GM20000 (cell line): ENCODE data around the gene GADD45G.
A peak's percentile ranks its signal among the peaks of the same experiment; 100 is the strongest.

ENCODE experiments used
- DNase-seq: peaks from one replicate; pipeline ENCODE4 v3.0.0; 2012; ENCODE audit warnings: low spot score
- TF ChIP-seq, protein P1 (sequence below): IDR thresholded peaks from 2 replicates; pipeline ENCODE4 v1.5.1; 2012; ENCODE audit warnings: mild to moderate bottlenecking, control low read depth; ENCODE audit errors: extremely low read depth, missing control alignments

GADD45G gene

DNA sequence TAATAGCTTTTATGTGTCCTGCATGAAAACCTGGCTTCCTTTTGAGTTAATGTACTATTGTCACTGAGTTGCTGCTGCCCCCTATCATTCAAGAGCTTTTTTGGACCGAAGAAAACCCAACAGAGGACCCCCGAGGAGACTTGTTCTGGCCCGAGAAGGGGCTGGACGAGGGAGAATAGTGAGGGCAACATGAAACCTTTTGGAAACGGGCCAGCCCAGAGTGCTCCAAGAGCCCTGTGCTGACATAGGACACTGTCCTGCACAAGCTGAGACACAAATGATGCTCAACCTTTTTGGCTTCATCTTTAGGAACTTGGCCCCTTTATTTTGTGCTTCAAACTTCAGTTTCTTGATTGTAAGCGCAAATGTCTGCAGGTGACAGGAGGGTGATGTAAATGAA is 4.0 kb upstream of the GADD45G start:
- no peak for DNase-seq

DNA sequence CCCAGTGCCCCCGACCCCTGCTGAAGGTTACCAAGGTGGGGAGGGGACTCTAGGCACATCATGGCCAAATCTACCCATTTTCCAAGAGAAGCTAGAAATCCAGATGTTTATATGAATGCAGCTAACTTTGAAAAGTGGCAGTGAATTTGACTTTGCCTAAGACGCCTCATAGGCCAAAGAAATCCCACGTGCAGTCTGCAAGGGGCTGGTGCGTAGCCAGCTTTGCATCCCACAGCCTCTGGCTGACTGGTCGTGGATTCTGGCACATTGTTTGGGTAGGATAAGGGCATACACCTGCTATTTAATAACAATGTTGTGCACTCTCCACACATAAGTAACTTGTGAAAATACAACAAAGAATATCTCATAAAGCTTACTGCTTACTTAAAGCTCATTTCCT is 3.5 kb upstream of the GADD45G start:
- no peak for DNase-seq
- TF ChIP-seq, protein P1, sequence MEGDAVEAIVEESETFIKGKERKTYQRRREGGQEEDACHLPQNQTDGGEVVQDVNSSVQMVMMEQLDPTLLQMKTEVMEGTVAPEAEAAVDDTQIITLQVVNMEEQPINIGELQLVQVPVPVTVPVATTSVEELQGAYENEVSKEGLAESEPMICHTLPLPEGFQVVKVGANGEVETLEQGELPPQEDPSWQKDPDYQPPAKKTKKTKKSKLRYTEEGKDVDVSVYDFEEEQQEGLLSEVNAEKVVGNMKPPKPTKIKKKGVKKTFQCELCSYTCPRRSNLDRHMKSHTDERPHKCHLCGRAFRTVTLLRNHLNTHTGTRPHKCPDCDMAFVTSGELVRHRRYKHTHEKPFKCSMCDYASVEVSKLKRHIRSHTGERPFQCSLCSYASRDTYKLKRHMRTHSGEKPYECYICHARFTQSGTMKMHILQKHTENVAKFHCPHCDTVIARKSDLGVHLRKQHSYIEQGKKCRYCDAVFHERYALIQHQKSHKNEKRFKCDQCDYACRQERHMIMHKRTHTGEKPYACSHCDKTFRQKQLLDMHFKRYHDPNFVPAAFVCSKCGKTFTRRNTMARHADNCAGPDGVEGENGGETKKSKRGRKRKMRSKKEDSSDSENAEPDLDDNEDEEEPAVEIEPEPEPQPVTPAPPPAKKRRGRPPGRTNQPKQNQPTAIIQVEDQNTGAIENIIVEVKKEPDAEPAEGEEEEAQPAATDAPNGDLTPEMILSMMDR, result no peak

More for the DNA sequence above, 4.0 kb upstream of the GADD45G start:
- TF ChIP-seq, protein P1, result no peak

DNA sequence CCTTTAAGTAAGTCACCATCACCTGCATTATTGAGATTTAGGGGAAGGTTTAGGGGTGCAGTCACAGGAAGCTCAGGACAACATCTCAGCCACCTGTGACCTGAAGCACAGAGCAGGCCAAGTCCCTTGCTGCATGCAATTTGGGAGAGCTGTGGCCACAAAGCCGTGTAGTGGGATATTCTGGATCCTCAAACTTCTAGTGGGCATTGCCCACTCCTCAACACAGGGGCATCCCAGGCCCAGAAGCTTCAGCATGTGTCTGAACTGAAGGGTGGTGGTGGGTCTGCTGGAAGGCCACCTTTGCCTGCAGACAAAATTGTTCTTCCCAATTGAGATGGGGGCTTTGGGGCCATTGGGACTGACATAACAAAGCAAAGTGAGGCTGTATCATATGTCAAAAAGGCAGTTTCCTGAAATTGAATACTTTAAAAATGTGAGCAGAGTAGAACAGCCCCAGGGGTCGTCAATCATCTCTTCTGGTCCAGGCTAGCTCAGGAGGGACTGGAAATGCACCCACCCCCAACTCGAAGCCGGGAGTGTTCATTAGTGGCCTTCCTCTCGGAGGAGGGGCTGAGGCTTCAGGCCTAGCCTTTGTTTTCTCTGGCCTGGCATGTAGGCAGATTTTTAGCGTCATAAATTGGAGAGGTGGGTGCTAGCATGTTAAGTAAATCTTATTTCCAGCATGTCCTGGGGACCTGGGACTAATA is 2.8 kb upstream of the GADD45G start:
- TF ChIP-seq, protein P1, result no peak
- DNase-seq, result no peak

DNA sequence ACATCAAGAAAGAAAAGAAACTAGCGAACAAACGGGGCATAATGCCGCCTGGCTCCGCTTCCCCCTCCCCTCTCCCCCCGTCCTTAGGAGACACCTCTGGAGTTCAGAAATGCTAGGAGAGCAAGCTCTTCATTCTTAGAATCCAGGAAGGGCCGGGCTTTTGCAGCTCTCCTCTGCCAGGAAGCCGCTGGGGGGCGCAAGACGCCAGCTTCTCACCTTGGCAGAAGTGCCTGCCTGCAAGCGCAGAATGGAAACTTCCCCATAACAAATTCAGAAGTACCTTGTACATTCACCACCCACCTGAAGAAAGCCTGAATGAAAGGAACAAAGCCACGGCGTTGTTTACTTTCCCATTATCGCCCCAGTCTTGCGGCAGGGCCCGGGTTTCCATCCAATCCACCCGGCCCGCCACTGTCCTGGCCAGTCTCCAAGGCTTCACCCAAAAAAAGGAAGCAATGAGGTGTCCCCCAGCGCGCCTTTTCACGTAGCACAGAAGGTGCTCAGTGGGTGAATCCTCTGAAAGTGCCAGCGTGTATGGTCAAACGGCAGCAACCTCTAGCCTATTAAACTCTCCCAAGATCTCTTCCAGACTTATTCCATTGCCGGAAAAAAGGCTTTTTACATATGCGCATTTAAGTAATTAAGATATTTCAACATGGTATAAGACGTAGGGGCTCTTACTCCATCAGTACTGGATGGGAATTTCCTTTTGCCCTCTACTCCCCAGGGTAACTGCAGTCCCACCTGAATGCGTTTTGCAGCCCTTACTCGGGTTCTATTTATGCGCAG is 1.6 kb upstream of the GADD45G start:
- DNase-seq, result peak; percentile 86
- TF ChIP-seq, protein P1, result peak; percentile 98

DNA sequence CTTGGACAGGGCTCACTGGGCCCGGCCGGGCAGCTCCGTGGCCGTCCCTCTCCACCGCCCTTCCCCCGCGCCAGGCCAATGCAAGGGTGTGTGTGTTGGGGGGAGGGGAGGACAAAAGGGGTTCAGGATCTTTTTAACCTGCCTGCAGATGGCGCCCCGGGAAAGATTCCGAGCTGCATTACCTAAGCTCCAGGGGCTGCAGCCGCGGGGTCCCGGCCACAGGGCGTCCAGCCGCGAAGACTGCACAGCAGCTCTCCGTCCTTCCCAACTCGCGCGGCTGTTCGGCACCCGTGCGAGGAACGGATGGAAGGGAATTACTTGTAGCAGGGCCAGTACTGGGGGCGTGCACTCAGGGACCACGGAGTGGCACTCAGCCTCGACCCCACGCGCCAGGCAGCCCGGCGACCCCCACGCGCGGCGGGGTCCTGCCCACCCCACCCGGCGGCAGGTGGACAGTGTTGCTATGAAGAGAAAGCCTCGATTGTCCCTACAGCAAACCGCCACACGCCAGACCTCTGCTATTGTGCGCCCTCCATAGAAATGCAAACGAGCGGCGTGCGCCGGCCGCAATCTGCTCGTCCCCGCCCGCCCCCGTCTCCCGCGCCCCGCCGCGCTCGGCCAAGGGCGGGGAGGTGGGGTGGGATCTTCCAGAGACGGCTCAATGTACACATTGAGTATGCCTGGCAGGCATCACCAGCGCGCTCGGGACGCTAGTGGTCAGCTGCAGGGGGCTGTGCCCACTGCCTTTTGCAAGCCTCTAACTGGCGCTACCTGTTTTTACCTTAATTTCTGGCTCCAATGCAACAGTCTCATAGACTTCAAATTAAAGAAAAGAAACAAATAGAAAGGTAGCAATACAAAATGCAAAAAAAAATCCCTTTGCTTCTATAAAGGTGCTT is 796 bp upstream of the GADD45G start:
- DNase-seq, result peak; percentile 60
- TF ChIP-seq, protein P1, result peak; percentile 7

DNA sequence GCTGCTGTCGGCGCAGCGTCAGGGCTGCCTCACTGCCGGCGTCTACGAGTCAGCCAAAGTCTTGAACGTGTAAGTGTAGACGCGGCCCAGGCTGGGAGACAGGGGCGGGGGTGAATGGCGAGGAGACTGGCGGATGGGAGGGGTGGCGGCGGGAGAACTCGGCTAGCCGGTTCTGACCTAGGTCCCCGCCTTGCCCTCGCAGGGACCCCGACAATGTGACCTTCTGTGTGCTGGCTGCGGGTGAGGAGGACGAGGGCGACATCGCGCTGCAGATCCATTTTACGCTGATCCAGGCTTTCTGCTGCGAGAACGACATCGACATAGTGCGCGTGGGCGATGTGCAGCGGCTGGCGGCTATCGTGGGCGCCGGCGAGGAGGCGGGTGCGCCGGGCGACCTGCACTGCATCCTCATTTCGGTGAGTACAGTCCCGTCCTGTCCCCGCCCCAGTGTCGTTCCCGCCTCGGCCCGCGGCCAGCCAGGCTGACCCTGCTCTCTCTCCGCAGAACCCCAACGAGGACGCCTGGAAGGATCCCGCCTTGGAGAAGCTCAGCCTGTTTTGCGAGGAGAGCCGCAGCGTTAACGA is 745 bp downstream of the GADD45G start:
- TF ChIP-seq, protein P1, result no peak
- DNase-seq, result peak; percentile 68
